H1 (cell line): ENCODE results near the gene SNRK. TPM values are rescaled to one million over a fixed set of nuclear protein-coding genes. Genes with fewer than 3 reads are reported as not detected.
A peak's percentile ranks its signal among the peaks of the same experiment; 100 is the strongest.

Experiments
- CTCF ChIA-PET: fragments of 300-600 bp; sonication (Branson Sonifier 250); formaldehyde crosslinking; loops from one replicate; lab custom pipeline; 2021; ENCODE audit not compliant: partially characterized antibody; lab: Charles Lee
- POLR2A ChIA-PET: fragments of 300-600 bp; sonication (Branson Sonifier 250); formaldehyde crosslinking; loops from one replicate; lab custom pipeline; 2021; ENCODE audit warnings: inconsistent platforms; ENCODE audit not compliant: partially characterized antibody; lab: Charles Lee
- DNase-seq, 2 experiments: peaks; one replicate each; pipeline versions ENCODE4 v3.0.0 to v3.0.0-alpha.2; 2010 to 2022; ENCODE audit warnings: low spot score in 2 of 2, low read depth in 1 of 2, mixed read lengths in 1 of 2
- FAIRE-seq: peaks from 2 replicates; lab custom pipeline; 2011; peaks lifted over from hg19 to GRCh38; lab: Jason Lieb, UNC
- H2AFZ ChIP-seq: 2 replicates; pipeline ENCODE4 v1.8.1; 2012; ENCODE audit warnings: low read length, inconsistent platforms
- H2AK5ac ChIP-seq: 2 replicates; pipeline ENCODE4 v1.6.1; 2013; ENCODE audit warnings: low read depth, low read length
- H2BK120ac ChIP-seq: replicated peaks from 2 replicates; pipeline ENCODE3; 2013; ENCODE audit warnings: low read depth, low read length, inconsistent platforms
- H2BK12ac ChIP-seq: 2 replicates; pipeline ENCODE4 v1.6.1; 2013; ENCODE audit warnings: low read depth, low read length
- H2BK15ac ChIP-seq: 2 replicates; pipeline ENCODE4 v1.6.1; 2013; ENCODE audit warnings: low read length
- H2BK20ac ChIP-seq: 2 replicates; pipeline ENCODE4 v1.6.1; 2013; ENCODE audit warnings: low read length
- H2BK5ac ChIP-seq: 2 replicates; pipeline ENCODE4 v1.6.1; 2013; ENCODE audit warnings: low read depth, low read length
- H3K14ac ChIP-seq: 2 replicates; pipeline ENCODE4 v1.6.1; 2013; ENCODE audit warnings: inconsistent platforms; ENCODE audit not compliant: insufficient read length
- H3K18ac ChIP-seq: 2 replicates; pipeline ENCODE4 v1.6.1; 2013; ENCODE audit warnings: low read length; ENCODE audit errors: extremely low read depth
- H3K23ac ChIP-seq: 2 replicates; pipeline ENCODE4 v1.6.1; 2013; ENCODE audit warnings: inconsistent platforms; ENCODE audit not compliant: insufficient read length
- H3K23me2 ChIP-seq: 2 replicates; pipeline ENCODE4 v1.6.1; 2013; ENCODE audit warnings: low read depth, low read length
- H3K27ac ChIP-seq: 2 replicates; pipeline ENCODE4 v1.6.1; 2011; ENCODE audit warnings: low read depth, low read length, inconsistent platforms
- H3K27me3 ChIP-seq, 4 experiments: replicated peaks in 1 of 4; 1 replicate in 1 of 4; 2 replicates in 3 of 4; pipeline versions ENCODE4 v1.6.1 to v1.8.1; 2011 to 2013; ENCODE audit warnings: low read length in 3 of 4, mild to moderate bottlenecking in 3 of 4, inconsistent platforms in 2 of 4, mixed read lengths in 2 of 4, moderate library complexity in 1 of 4; ENCODE audit not compliant: control insufficient read depth in 3 of 4, insufficient read depth in 3 of 4; ENCODE audit errors: extremely low read depth in 1 of 4
- H3K36me3 ChIP-seq, 4 experiments: 2 replicates each; pipeline versions ENCODE4 v1.6.1 to v1.8.1; 2011 to 2013; ENCODE audit warnings: mild to moderate bottlenecking in 4 of 4, low read length in 3 of 4, moderate library complexity in 2 of 4, control low read depth in 1 of 4, inconsistent platforms in 1 of 4; ENCODE audit not compliant: insufficient read depth in 4 of 4, control insufficient read depth in 2 of 4
- H3K4ac ChIP-seq: replicated peaks from 2 replicates; pipeline ENCODE3; 2013; ENCODE audit warnings: low read length, low read depth, mixed read lengths, inconsistent platforms; ENCODE audit not compliant: insufficient read length
- H3K4me1 ChIP-seq, 4 experiments: replicated peaks in 1 of 4; 1 replicate in 1 of 4; 2 replicates in 3 of 4; pipeline versions ENCODE4 v1.6.1 to v1.8.1; 2011 to 2013; ENCODE audit warnings: low read length in 3 of 4, inconsistent platforms in 2 of 4, mixed read lengths in 1 of 4; ENCODE audit not compliant: insufficient read depth in 4 of 4, control insufficient read depth in 3 of 4
- H3K4me2 ChIP-seq, 2 experiments: 2 replicates each; pipeline versions ENCODE4 v1.6.1 to v1.8.1; 2011 to 2013; ENCODE audit warnings: low read depth in 2 of 2, low read length in 2 of 2, control low read depth in 1 of 2, inconsistent platforms in 1 of 2, mild to moderate bottlenecking in 1 of 2; ENCODE audit not compliant: insufficient read depth in 1 of 2
- H3K4me3 ChIP-seq, 4 experiments: fragments of 200-600, 300-600 bp in 1 of 4; sonication (generic), shearing (Covaris generic), sonication (Bioruptor Twin) in 1 of 4; 2 replicates each; pipeline versions ENCODE4 v1.5.1 to v1.8.1; 2011 to 2016; ENCODE audit warnings: low read length in 4 of 4, low read depth in 3 of 4, control low read depth in 2 of 4, inconsistent platforms in 2 of 4, mild to moderate bottlenecking in 2 of 4, mixed read lengths in 1 of 4, moderate library complexity in 1 of 4; ENCODE audit not compliant: insufficient read depth in 2 of 4; ENCODE audit errors: extremely low read depth in 1 of 4
- H3K56ac ChIP-seq: replicated peaks from 2 replicates; pipeline ENCODE3; 2013; ENCODE audit warnings: low read depth, mild to moderate bottlenecking, mixed read lengths, low read length, inconsistent platforms; ENCODE audit not compliant: insufficient read length
- H3K79me1 ChIP-seq: 2 replicates; pipeline ENCODE4 v1.6.1; 2013; ENCODE audit warnings: low read depth, low read length, control low read depth
- H3K79me2 ChIP-seq, 2 experiments: 2 replicates each; pipeline versions ENCODE4 v1.6.1 to v1.8.1; 2012 to 2013; ENCODE audit warnings: low read length in 2 of 2, mild to moderate bottlenecking in 2 of 2, inconsistent platforms in 1 of 2; ENCODE audit not compliant: insufficient read depth in 2 of 2, control insufficient read depth in 1 of 2
- H3K9ac ChIP-seq, 4 experiments: replicated peaks in 1 of 4; 1 replicate in 1 of 4; 2 replicates in 3 of 4; pipeline versions ENCODE4 v1.6.1 to v1.8.1; 2011 to 2013; ENCODE audit warnings: low read depth in 3 of 4, low read length in 3 of 4, control low read depth in 2 of 4, mild to moderate bottlenecking in 2 of 4, moderate library complexity in 2 of 4, inconsistent platforms in 1 of 4; ENCODE audit errors: extremely low read depth in 1 of 4
- H3K9me3 ChIP-seq, 2 experiments: 2 replicates each; pipeline versions ENCODE4 v1.6.1 to v1.8.1; 2012 to 2013; ENCODE audit warnings: mild to moderate bottlenecking in 2 of 2, moderate library complexity in 2 of 2, control low read depth in 1 of 2, inconsistent platforms in 1 of 2, low read depth in 1 of 2, low read length in 1 of 2, mixed read lengths in 1 of 2; ENCODE audit not compliant: insufficient read depth in 2 of 2
- H4K20me1 ChIP-seq, 2 experiments: replicated peaks in 1 of 2; 2 replicates each; pipeline versions ENCODE3 to v1.8.1; 2011 to 2013; ENCODE audit warnings: inconsistent platforms in 2 of 2, low read length in 2 of 2, mild to moderate bottlenecking in 1 of 2; ENCODE audit not compliant: insufficient read depth in 2 of 2, control insufficient read depth in 1 of 2
- H4K5ac ChIP-seq: 2 replicates; pipeline ENCODE4 v1.6.1; 2013; ENCODE audit warnings: low read length, low read depth, mixed read lengths, inconsistent platforms; ENCODE audit not compliant: insufficient read length
- H4K8ac ChIP-seq: 2 replicates; pipeline ENCODE4 v1.8.0; 2013; ENCODE audit warnings: mild to moderate bottlenecking, moderate library complexity, low read length, inconsistent platforms; ENCODE audit not compliant: insufficient read depth; ENCODE audit errors: extremely low read depth
- H4K91ac ChIP-seq: replicated peaks from 2 replicates; pipeline ENCODE3; 2013; ENCODE audit warnings: low read length, mixed read lengths, inconsistent platforms; ENCODE audit not compliant: insufficient read length
- CEBPB ChIP-seq: IDR thresholded peaks from 2 replicates; pipeline ENCODE4 v1.6.1; 2012; ENCODE audit warnings: low read depth, low read length
- JUND ChIP-seq: IDR thresholded peaks from 2 replicates; pipeline ENCODE4 v1.6.1; 2011; ENCODE audit warnings: mild to moderate bottlenecking, improper control_type of control experiment, low read length
- WGBS, 2 experiments: shearing (Covaris generic) in 1 of 2; methylation state at CpG; one replicate each; pipeline versions ENCODE4 v1.1.6 to v1.1.7; 2013 to 2015; ENCODE audit warnings: low lambda C conversion rate in 2 of 2, mixed read lengths in 2 of 2, inconsistent platforms in 1 of 2, low coverage in 1 of 2, missing lambda C conversion rate in 1 of 2; ENCODE audit not compliant: insufficient replicate concordance in 2 of 2, insufficient coverage in 1 of 2, insufficient read length in 1 of 2; ENCODE audit errors: extremely low coverage in 1 of 2, missing lambda C conversion rate in 1 of 2; 5-methylcytosine and 5-hydroxymethylcytosine counted together
- polyA plus RNA-seq, 7 experiments: library from polyadenylated mRNA; depleted of rRNA in 3 of 7; stranded (reverse) in 5 of 7; unstranded in 2 of 7; fragments of >200 nt in 5 of 7; fragments of 200-250 nt in 2 of 7; gene quantifications; 1 replicate in 5 of 7; 2 replicates in 1 of 7; 4 replicates in 1 of 7; pipeline versions ENCODE4 v1.2.1 to v1.2.3, GENCODE V29; 2011 to 2013; ENCODE audit warnings: missing spikeins in 2 of 7, mixed read lengths in 2 of 7
- total RNA-seq: library from RNA; stranded (reverse); fragmentation: NEBNext Ultra II Directional; extraction: Animal tissue kit (Norgen Biotek cat#: 25700); gene quantifications from 2 replicates; pipeline ENCODE4 v1.2.1, GENCODE V29; 2021

Gene SNRK
- total and polyA plus RNA-seq, 2 of the 8 experiments (the other 6 are each of a cell fraction or from before 2014, with no cell fraction given): 4.4 to 11.7 TPM

GRCh38 chr3:43270078-43270477, 16.3 kb upstream of the SNRK start:
- Histone ChIP-seq H3K4me1 (no peaks in the 10 kb centered on the region), H2BK120ac (no peak overlapping the region), H3K4me2 (no peak overlapping the region), H2AFZ (no peak overlapping the region), H3K27me3 (no peaks in the 10 kb centered on the region), H3K36me3 (no peaks in the 10 kb centered on the region), H3K4ac (no peak overlapping the region), H3K56ac (no peak overlapping the region), H4K5ac (no peak overlapping the region), H3K4me3 (no peak overlapping the region), H3K23ac (no peak overlapping the region), H3K27ac (no peak overlapping the region), H2BK5ac (no peak overlapping the region), H2BK15ac (no peak overlapping the region), H2BK20ac (no peak overlapping the region), H3K23me2 (no peaks in the 10 kb centered on the region), H3K14ac (no peak overlapping the region), H3K9ac (no peak overlapping the region), H2BK12ac (no peak overlapping the region), H3K79me2 (no peaks in the 10 kb centered on the region), H2AK5ac (no peak overlapping the region), H3K79me1 (no peaks in the 10 kb centered on the region), H3K18ac (no peak overlapping the region), H3K9me3 (no peaks in the 10 kb centered on the region), H4K20me1 (no peaks in the 10 kb centered on the region), H4K8ac (no peak overlapping the region), H4K91ac (no peak overlapping the region)
- TF ChIP-seq JUND (no peak), CEBPB (0 out of 2 replicates have a peak, but pooled peaks have one; percentile 11)
- POLR2A ChIA-PET: no interaction called here
- DNase-seq: no peak
- WGBS, 2 experiments: 95% methylated on average over 2 of the region's 2 CpGs; no CpG with 5 or more reads in 1 of the 2 experiments
- FAIRE-seq: no peak
- CTCF ChIA-PET: interaction anchor here (1.3 kb wide), 1 partner anchor 47 kb away, joined by 3 read pairs; no protein-coding TSS in a partner anchor
